Left renal cortex interstitium (tissue), 4 donors: ENCODE results near the gene DHRS1. TPM values are rescaled to one million over a fixed set of nuclear protein-coding genes. Genes with fewer than 3 reads are reported as not detected.
"Not testable (repeated sequence)": the region's sequence is repeated elsewhere in the genome, so short reads cannot be mapped to it uniquely, and the experiment has no call there.

Experiments used
- DNase-seq, 4 donors: peaks; one replicate each; pipeline ENCODE4 v3.0.0-alpha.2; 2013; ENCODE audit warnings: low read depth in 4 of 4, low spot score in 2 of 4, missing footprints in 1 of 4
- polyA plus RNA-seq, 4 donors: library from polyadenylated mRNA; unstranded; fragments of 120-200 nt; gene quantifications; one replicate each; pipeline ENCODE4 v1.2.1, GENCODE V29; 2013; ENCODE audit not compliant: insufficient read length in 4 of 4

The DHRS1 gene
- polyA plus RNA-seq, 4 donors = 41.0 to 52.5 (median 49.9) TPM

- DNase-seq = no peak
Measured at GRCh38 chr14:24329073-24329663, 29.6 kb upstream of the DHRS1 start.

- DNase-seq = not testable (repeated sequence)
Measured at GRCh38 chr14:24327914-24328313, 28.3 kb upstream of the DHRS1 start.

- no peak for DNase-seq
Measured at GRCh38 chr14:24327303-24327702, 27.7 kb upstream of the DHRS1 start.

- no peak for DNase-seq
Measured at GRCh38 chr14:24325963-24326362, 26.4 kb upstream of the DHRS1 start.

- DNase-seq = no peak
Measured at GRCh38 chr14:24325041-24325530, 25.5 kb upstream of the DHRS1 start.

- DNase-seq = no peak
Measured at GRCh38 chr14:24324024-24324423, 24.4 kb upstream of the DHRS1 start.

GRCh38 chr14:24323341-24323740 is 23.8 kb upstream of the DHRS1 start:
- no peak for DNase-seq

GRCh38 chr14:24322672-24323071 is 23.1 kb upstream of the DHRS1 start:
- DNase-seq = no peak

- no peak for DNase-seq
Measured at GRCh38 chr14:24321212-24321975, 21.8 kb upstream of the DHRS1 start.

- DNase-seq = no peak
Measured at GRCh38 chr14:24317141-24317928, 17.8 kb upstream of the DHRS1 start.

GRCh38 chr14:24316597-24316950 is 17.0 kb upstream of the DHRS1 start:
- DNase-seq = no peak

GRCh38 chr14:24315807-24316596 is 16.4 kb upstream of the DHRS1 start:
- DNase-seq = no peak

- DNase-seq = no peak
Measured at GRCh38 chr14:24315243-24315806, 15.7 kb upstream of the DHRS1 start.

GRCh38 chr14:24314377-24315193 is 15.0 kb upstream of the DHRS1 start:
- DNase-seq = no peak

- DNase-seq = no peak
Measured at GRCh38 chr14:24313913-24314312, 14.3 kb upstream of the DHRS1 start.

GRCh38 chr14:24312736-24313507 is 13.3 kb upstream of the DHRS1 start:
- no peak for DNase-seq

- no peak for DNase-seq
Measured at GRCh38 chr14:24311837-24312615, 12.4 kb upstream of the DHRS1 start.
